Retinal pigment epithelial cell (primary cell): ENCODE results near the gene CACFD1.

Experiments used
- DNase-seq: peaks from one replicate; pipeline ENCODE4 v3.0.0-alpha.2; 2010; ENCODE audit warnings: low read depth
- H3K4me3 ChIP-seq: 2 replicates; pipeline ENCODE4 v1.5.1; 2011; ENCODE audit warnings: mild to moderate bottlenecking, low read length, control low read depth, moderate library complexity
- TF ChIP-seq, protein P1 (sequence below): conservative IDR thresholded peaks from 2 replicates; pipeline ENCODE4 v1.5.1; 2011; ENCODE audit warnings: low read depth, low read length, control low read depth, inconsistent platforms

CACFD1 gene

DNA sequence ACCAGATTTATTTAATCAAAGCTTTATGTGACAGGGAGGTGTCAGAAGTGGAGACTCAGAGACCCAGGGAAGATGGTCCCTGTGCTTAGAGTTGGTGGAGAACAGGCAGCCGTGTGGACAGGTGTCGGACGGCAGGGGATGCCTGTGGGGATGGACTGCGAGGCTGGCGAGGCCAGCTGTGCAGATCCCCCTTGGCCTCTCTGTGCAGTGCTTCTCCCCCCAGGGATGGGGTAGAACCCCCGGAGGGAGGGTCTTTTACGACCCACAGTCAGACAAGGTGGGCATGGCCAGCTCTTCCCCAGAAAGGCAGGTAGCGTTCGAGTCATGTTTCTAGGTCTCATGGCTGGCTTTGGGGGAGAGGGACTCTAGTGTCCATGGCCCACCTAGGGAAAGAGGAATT, 23.8 kb downstream of the CACFD1 start:
- TF ChIP-seq, protein P1, sequence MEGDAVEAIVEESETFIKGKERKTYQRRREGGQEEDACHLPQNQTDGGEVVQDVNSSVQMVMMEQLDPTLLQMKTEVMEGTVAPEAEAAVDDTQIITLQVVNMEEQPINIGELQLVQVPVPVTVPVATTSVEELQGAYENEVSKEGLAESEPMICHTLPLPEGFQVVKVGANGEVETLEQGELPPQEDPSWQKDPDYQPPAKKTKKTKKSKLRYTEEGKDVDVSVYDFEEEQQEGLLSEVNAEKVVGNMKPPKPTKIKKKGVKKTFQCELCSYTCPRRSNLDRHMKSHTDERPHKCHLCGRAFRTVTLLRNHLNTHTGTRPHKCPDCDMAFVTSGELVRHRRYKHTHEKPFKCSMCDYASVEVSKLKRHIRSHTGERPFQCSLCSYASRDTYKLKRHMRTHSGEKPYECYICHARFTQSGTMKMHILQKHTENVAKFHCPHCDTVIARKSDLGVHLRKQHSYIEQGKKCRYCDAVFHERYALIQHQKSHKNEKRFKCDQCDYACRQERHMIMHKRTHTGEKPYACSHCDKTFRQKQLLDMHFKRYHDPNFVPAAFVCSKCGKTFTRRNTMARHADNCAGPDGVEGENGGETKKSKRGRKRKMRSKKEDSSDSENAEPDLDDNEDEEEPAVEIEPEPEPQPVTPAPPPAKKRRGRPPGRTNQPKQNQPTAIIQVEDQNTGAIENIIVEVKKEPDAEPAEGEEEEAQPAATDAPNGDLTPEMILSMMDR = no peak
- no peak for DNase-seq
- H3K4me3 ChIP-seq = no peak overlapping the region

DNA sequence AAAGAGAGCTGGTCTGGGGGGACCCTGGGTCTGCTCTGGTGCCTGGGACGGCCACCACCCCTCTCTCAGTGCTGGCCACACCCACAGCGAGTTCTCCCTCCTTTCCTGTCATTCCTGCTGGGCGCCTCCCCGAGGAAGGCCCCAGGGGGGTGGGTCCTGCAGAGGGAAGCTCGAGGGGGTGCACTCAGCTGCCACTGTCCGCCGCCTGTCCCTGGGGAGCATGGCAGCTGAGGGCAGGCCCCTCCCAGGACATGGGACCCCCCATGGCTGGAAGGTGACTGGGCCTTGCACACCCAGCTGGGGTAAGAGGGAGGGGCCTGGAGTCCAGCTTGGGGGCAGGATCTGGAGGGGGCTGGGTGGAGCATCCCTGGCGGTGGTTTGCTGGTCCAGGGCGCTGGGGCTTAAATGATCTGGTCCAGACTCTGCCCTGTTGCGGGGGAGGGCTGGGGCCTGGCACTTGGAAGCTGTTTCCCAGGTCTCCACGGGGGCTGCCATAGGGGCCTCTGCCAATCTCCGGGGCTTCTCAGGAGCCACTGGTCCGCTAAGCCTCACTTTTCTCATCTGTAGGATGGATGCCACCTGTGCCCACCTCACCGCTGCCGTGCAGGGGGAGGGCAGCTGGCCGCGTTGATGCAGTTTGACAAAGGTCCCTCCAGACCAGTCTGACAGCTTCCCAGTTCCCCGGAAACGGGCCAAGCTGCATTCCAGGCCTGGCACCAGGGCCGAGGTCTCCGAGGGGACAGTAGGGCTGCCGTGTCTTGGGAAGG, 25.1 kb downstream of the CACFD1 start:
- no peak for DNase-seq
- H3K4me3 ChIP-seq = no peak overlapping the region
- TF ChIP-seq, protein P1 = no peak

DNA sequence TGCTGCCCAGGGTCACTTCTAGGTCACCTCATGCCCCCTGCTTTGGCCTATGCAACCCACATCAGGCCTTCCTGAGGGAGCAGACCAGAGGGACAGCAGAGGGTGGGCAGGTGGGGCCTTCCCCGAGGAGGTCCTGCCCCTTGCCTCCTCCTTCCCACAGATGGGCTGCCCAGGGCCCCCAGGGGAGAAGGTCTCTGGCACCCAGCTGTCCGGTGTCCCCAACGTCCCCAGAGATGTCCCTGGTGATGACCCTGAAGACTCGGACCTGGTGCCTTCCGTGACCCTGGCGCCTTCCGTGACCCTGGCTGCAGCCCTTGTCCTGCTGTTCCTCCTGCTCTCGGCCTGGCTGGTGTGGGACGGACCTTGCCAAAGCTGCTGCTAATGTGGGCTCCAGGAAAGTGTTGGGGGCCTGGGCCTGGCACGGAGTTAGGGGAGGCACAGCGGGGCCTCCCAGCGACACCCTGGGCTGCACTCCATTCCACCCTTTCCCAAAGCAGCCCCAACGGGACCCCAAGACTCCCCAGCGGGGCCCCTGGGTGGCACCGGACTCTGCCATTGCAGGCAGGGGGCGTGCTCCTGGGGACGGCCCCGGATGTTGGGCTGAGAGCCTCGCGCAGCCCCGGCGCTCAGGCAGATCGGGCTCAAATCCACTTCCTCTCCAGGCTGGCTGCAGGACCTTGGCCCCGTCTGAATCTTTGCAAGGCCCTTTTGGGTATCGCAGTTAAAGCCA, 25.9 kb downstream of the CACFD1 start:
- TF ChIP-seq, protein P1 = no peak
- no peak overlapping the region for H3K4me3 ChIP-seq
- DNase-seq = no peak

DNA sequence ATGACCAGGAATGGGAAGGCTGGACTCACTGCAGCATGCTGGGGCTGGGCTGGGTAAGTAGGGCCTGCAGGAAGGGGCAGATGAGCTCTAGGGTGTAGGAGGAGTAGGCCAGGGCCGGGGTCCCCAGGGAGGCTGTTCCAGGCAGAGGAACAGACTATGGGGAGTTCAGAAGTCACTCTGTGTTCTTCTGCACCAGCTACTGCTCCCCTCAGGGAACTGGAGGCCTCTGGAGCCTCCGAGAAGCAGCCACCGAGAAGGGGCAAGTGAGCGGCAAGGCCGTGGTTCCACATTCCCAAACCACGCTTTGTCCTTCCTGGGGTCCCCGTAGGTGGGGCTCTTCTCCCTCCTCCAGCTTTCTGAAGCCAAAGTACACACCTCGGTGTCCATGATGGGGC, 27.6 kb downstream of the CACFD1 start:
- TF ChIP-seq, protein P1 = no peak
- DNase-seq = no peak
- H3K4me3 ChIP-seq = no peak overlapping the region

DNA sequence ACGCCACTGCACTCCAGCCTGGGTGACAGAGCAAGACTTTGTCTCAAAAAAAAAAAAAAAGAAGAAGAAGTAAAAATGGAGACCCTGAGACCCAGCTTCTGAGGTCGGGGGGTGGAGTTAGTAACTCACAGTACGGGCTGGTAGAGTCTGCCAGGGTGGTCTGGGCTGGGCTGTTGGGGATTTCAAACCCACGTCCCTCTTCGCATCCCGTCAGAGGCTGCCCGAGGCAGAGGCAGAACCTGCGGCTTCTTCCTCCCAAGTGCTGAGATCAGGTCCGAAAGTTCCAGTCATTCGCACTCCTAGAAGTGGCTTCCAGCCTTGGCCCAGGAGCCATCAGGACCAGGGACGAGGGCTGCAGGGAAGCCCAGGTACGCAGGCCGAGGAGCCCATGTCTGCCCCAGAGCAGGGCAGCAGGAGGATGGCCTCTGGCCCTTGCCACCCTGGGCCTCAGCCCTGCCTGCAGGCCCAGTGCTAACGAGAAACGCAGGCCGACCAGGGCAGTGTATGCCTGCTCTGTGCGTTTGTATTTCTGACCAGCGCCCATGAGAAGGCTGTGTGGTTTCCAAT, 29.0 kb downstream of the CACFD1 start:
- TF ChIP-seq, protein P1 = no peak
- no peak overlapping the region for H3K4me3 ChIP-seq
- no peak for DNase-seq

DNA sequence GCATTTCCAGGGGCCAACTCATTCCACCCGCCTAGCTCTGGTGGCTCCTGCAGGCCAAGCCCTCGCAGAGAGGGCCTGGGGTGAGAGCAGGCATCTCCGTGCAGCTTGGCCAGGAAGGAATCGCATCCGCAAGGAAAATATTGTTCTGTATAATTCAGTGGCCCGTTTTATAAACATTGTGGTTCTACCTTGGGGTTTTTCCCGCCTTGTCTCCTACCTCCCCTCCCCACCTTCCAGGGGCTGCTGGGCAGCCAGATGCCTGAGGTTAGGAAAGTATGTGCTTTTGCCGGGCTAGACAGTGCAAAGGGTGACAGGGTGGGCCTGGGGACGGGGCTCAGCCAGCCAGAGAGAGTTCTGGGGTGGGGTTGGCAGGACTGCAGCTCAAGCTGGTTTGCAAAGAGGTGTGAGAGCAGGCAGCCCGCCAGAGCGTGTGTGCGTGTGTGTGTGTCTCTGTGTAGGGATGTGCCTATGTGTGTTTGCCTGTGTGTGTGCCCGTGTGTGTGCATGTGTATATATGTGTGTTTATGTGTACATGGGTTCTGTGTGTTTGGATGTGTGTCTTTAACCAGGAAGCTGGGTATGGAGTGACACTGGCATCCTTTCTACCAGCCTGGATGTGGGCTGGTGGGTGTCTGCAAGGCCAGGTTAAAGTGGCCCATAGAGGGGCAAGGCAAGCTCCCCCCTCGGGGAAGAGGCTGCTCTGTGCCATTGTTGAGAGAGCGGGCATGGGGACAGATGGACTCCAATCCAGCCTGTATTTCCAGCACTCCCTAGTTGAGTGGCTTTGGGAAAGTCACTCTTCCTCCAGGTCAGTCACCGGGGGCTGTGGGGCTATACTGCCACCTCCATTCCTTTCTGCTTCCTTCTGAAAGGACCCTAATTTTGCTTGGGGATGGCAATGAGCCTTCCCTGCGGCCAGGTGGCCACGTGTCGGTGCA, 29.7 kb downstream of the CACFD1 start:
- no peak for DNase-seq
- H3K4me3 ChIP-seq = no peak overlapping the region
- TF ChIP-seq, protein P1 = no peak
